Right lobe of liver (tissue), 6 donors: ENCODE measurements around the gene BMPR2. TPM values are rescaled to one million over a fixed set of nuclear protein-coding genes. Genes with fewer than 3 reads are reported as not detected.
A peak's percentile ranks its signal among the peaks of the same experiment; 100 is the strongest.

ENCODE experiments used
- ATAC-seq, 4 donors: fragments of 200-7000 bp; cut with Tn5 transposase; one replicate each; pipeline ENCODE4 v1.9.1; 2020; ENCODE audit warnings: mild to moderate bottlenecking in 4 of 4, moderate library complexity in 4 of 4
- DNase-seq, 3 donors: peaks; one replicate each; pipeline ENCODE4 v3.0.0-alpha.2; 2020
- H3K27ac ChIP-seq, 3 donors: fragments of 200-600 bp; one replicate each; pipeline ENCODE4 v1.8.0; 2022
- H3K27me3 ChIP-seq, 2 donors: fragments of 200-600 bp; one replicate each; pipeline ENCODE4 v1.8.0; 2022
- H3K36me3 ChIP-seq, 4 donors: fragments of 200-600 bp; sonication (generic) in 1 of 4; one replicate each; pipeline versions ENCODE4 v1.5.1 to v1.8.0; 2017 to 2022; ENCODE audit warnings: control low read depth in 1 of 4
- H3K4me1 ChIP-seq, 4 donors: fragments of 200-600 bp; sonication (generic) in 1 of 4; one replicate each; pipeline versions ENCODE4 v1.5.1 to v1.8.0; 2017 to 2022; ENCODE audit warnings: control low read depth in 1 of 4
- H3K4me3 ChIP-seq, 3 donors: fragments of 200-600 bp; one replicate each; pipeline ENCODE4 v1.8.0; 2022
- H3K9me3 ChIP-seq, 4 donors: fragments of 200-600 bp; sonication (generic) in 1 of 4; one replicate each; pipeline versions ENCODE4 v1.5.1 to v1.8.0; 2017 to 2022; ENCODE audit warnings: control low read depth in 1 of 4
- POLR2A ChIP-seq: fragments of 450-650 bp; IDR thresholded peaks from one replicate; pipeline ENCODE4 v1.6.1; 2017; ENCODE audit warnings: antibody characterized with exemption, mild to moderate bottlenecking
- WGBS: methylation state at CpG from one replicate; pipeline ENCODE4 v1.1.6; 2018; ENCODE audit warnings: low coverage, low lambda C conversion rate; ENCODE audit not compliant: insufficient coverage; ENCODE audit errors: missing lambda C conversion rate; 5-methylcytosine and 5-hydroxymethylcytosine counted together
- intact Hi-C, 2 donors: fragments of 100-400 bp; cut with DNase I; formaldehyde crosslinking; loops; one replicate each; pipeline versions ENCODE4 v1.11.2 to v1.14.1; 2022
- total RNA-seq, 6 experiments: library from RNA; depleted of rRNA in 2 of 6; stranded (reverse); fragments of >200 nt in 2 of 6; fragmentation: NEBNext Ultra II Directional in 3 of 6; extraction: Animal tissue kit (Norgen Biotek cat#: 25700) in 3 of 6; gene quantifications; one replicate each; pipeline versions ENCODE4 v1.1.0 to v1.2.4, GENCODE V29; 2016 to 2023
- TF ChIP-seq, protein P1 (sequence below), 4 donors: fragments of 200-600 bp in 3 of 4; fragments of 450-650 bp in 1 of 4; IDR thresholded peaks; one replicate each; pipeline versions ENCODE4 v1.5.1 to v1.8.0; 2016 to 2022; ENCODE audit warnings: antibody characterized with exemption in 4 of 4, mild to moderate bottlenecking in 2 of 4
- donor health status: DM: no; HTN: yes; CAD: no.
- donor health status: DM: no; HTN: no; CAD: no.
- donor health status: DM: no; HTN: no; CAD: no.
- donor health status: DM: no; HTN: yes; CAD: no.
- donor health status: DM: no; HTN: yes; CAD: no.

BMPR2 gene
- total RNA-seq, 6 experiments from 2014 or later, result 14.6 to 25.2 (median 18.7) TPM

DNA sequence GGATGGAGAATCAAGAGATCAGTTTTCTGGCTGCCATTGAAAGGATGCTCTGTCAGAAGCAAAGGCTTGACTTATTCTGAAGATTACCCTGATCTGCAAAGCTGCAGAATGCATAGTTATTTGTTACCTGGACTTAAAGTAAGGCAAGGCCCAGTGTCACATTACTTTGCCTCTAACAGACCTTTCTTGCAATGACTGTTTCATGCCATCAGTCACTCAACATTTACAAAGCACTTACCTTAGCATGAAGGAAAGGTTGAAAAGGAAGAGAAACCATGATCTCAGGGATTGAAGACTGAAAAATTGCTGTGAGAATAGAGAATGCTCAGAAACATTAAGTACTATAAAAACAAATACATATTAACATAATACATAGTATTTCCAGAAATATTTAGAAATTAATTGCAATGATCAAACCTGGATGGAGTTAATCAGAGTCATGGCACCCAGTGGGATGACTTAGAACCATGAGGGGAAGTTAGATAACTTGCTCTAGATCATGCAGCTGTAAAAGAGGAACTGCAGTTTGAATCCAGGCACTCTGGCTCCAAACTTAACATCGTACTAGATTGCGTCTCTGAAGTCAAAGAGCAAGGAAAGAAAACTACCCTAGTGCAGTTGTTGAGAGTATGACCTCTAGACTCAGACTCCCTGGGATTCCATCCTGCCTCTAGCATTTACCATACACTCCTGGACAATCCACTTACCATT lies 232.2 kb downstream of the BMPR2 start:
- intact Hi-C loops, result no loop called here
- WGBS, result 71% methylated on average over 2 of the region's 2 CpGs
- Histone ChIP-seq H3K27me3 (no peaks in the 10 kb centered on the region), H3K4me3 (no peak overlapping the region), H3K27ac (no peak overlapping the region), H3K9me3 (no peaks in the 10 kb centered on the region), H3K4me1 (no peaks in the 10 kb centered on the region), H3K36me3 (no peaks in the 10 kb centered on the region)
- TF ChIP-seq, protein P1, sequence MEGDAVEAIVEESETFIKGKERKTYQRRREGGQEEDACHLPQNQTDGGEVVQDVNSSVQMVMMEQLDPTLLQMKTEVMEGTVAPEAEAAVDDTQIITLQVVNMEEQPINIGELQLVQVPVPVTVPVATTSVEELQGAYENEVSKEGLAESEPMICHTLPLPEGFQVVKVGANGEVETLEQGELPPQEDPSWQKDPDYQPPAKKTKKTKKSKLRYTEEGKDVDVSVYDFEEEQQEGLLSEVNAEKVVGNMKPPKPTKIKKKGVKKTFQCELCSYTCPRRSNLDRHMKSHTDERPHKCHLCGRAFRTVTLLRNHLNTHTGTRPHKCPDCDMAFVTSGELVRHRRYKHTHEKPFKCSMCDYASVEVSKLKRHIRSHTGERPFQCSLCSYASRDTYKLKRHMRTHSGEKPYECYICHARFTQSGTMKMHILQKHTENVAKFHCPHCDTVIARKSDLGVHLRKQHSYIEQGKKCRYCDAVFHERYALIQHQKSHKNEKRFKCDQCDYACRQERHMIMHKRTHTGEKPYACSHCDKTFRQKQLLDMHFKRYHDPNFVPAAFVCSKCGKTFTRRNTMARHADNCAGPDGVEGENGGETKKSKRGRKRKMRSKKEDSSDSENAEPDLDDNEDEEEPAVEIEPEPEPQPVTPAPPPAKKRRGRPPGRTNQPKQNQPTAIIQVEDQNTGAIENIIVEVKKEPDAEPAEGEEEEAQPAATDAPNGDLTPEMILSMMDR (IDR thresholded peaks at IDR 0.05), result no peak
- TF ChIP-seq POLR2A, result no peak
- DNase-seq (no peak), ATAC-seq (peak in 3 of 4 donors; percentile 47 to 62 (median 53))

DNA sequence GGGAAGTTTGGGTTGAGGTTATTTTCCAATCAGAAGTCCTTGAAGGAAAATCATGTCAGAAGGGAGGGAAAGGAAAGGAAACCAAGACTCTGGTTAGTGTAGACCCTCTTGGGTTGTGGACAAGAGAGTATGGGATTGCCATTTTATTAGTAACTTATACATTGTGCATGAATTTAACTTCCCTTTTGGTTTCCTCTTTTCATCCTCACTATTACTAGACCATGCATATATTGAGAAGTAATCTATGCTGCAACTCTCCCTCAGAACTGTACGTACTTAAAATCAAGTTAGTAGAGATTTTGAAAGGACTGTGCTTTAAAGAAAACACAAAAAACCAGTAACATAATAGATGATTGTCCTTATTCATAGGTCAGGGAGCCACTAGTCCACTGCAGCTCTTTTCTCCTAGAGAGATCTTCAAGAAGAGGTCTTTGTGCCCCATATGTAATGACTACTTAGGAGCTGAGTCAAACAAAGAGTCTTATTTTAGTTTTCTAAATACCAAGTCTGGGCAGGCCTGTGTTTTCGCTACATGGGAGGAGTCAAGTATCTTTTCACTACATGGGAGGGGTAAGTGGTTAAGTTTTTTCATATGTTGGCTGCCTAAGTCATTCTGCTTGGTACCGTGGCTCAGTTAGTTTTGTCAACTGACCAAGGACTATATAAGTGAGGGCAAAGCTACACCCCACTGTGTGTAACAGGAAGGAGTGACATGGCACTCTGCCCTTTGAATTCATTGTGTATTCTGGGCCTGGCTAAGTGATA lies 233.4 kb downstream of the BMPR2 start:
- intact Hi-C loops, result no loop called here
- no peak for TF ChIP-seq POLR2A
- TF ChIP-seq, protein P1 (IDR thresholded peaks at IDR 0.05), result no peak
- 56% methylated on average over 3 of the region's 3 CpGs for WGBS
- ATAC-seq, result peak in 3 of 4 donors; percentile 41 to 56 (median 46)
- Histone ChIP-seq H3K4me3 (no peak overlapping the region), H3K36me3 (no peaks in the 10 kb centered on the region), H3K27ac (no peak overlapping the region), H3K9me3 (no peaks in the 10 kb centered on the region), H3K4me1 (no peaks in the 10 kb centered on the region), H3K27me3 (no peaks in the 10 kb centered on the region)
- no peak for DNase-seq

DNA sequence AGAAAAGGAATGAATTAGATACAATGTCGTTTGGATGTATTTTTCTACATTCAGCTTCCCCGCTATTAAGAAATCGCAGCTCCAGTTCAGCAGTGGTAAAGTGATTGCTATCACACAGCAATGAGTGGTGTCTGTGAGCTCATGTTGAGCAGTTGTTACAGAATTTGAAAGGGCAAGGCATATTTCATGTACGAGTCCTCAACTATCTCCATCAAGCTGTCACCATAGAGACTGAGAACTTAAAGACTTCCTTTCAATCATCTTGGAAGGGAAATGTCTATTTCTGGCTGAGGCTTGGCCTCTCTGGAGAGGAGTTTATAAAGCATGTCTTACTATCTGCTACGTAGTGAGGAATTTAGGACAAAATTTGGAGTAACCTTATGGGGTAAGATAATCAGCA lies 234.3 kb downstream of the BMPR2 start:
- DNase-seq, result no peak
- Histone ChIP-seq H3K4me1 (no peaks in the 10 kb centered on the region), H3K27me3 (no peaks in the 10 kb centered on the region), H3K27ac (no peak overlapping the region), H3K9me3 (no peaks in the 10 kb centered on the region), H3K36me3 (no peaks in the 10 kb centered on the region), H3K4me3 (no peak overlapping the region)
- intact Hi-C loops, result no loop called here
- no peak for ATAC-seq
- WGBS, result 80% methylated on average over 5 of the region's 5 CpGs
- TF ChIP-seq, protein P1 (IDR thresholded peaks at IDR 0.05), result no peak
- no peak for TF ChIP-seq POLR2A

DNA sequence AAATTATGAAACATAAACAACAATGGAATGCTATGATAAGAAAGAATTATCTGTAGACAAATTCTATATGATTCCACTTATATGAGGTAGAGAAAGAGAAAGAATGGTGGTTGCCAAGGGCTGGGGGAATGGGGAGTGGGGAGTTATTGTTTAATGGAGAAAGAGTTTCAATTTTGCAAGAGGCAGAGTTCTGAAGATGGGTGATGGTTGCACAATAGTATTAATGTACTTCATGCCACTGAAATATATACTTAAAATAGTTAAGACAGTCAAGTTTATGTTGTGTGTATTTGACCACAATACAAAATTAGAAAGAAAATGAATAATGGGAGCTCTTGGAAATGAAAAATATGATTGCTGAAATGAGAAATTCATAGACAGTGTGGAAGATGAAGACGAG lies 236.0 kb downstream of the BMPR2 start:
- no peaks in the 10 kb centered on the region for H3K36me3 ChIP-seq
- H3K27ac ChIP-seq, result no peak overlapping the region
- no peaks in the 10 kb centered on the region for H3K27me3 ChIP-seq
- no peak for TF ChIP-seq POLR2A
- TF ChIP-seq, protein P1 (IDR thresholded peaks at IDR 0.05), result no peak
- DNase-seq (no peak), ATAC-seq (no peak)
- H3K9me3 ChIP-seq, result no peaks in the 10 kb centered on the region
- intact Hi-C loops, result no loop called here
- H3K4me1 ChIP-seq, result no peaks in the 10 kb centered on the region
- H3K4me3 ChIP-seq, result no peak overlapping the region
- 85% methylated on average over 1 of the region's 1 CpG for WGBS
